Activated naive CD8-positive, alpha-beta T cell (primary cell): ENCODE measurements around the gene ARHGEF7.

Source experiments
- H3K27ac Mint-ChIP-seq: one replicate; pipeline ENCODE4 v1.8.0; 2021; ENCODE audit warnings: mixed read lengths
- H3K27me3 Mint-ChIP-seq: one replicate; pipeline ENCODE4 v1.8.0; 2021; ENCODE audit warnings: mixed read lengths
- H3K36me3 Mint-ChIP-seq: one replicate; pipeline ENCODE4 v1.8.0; 2021; ENCODE audit warnings: mixed read lengths
- H3K4me1 Mint-ChIP-seq: one replicate; pipeline ENCODE4 v1.8.0; 2021; ENCODE audit warnings: low read depth, mixed read lengths
- H3K4me3 Mint-ChIP-seq: one replicate; pipeline ENCODE4 v1.8.0; 2021; ENCODE audit warnings: mild to moderate bottlenecking, mixed read lengths
- H3K9me3 Mint-ChIP-seq: one replicate; pipeline ENCODE4 v1.8.0; 2021; ENCODE audit warnings: low read depth, mixed read lengths

The ARHGEF7 gene

GRCh38 chr13:111280226-111280625 is 165.1 kb downstream of the ARHGEF7 start:
- Mint-ChIP-seq H3K27ac (no peak overlapping the region), H3K36me3 (peaks cover 11% of the 10 kb centered on the region), H3K4me1 (peaks cover 3% of the 10 kb centered on the region), H3K27me3 (no peaks in the 10 kb centered on the region), H3K4me3 (no peak overlapping the region), H3K9me3 (no peaks in the 10 kb centered on the region)

GRCh38 chr13:111280681-111281585 is 165.8 kb downstream of the ARHGEF7 start:
- Mint-ChIP-seq H3K27ac (no peak overlapping the region), H3K36me3 (peaks cover 11% of the 10 kb centered on the region), H3K4me1 (peaks cover 2% of the 10 kb centered on the region)

GRCh38 chr13:111281751-111282311 is 166.7 kb downstream of the ARHGEF7 start:
- no peak overlapping the region for H3K4me3 Mint-ChIP-seq
- H3K27ac Mint-ChIP-seq: no peak overlapping the region
- no peaks in the 10 kb centered on the region for H3K4me1 Mint-ChIP-seq
- H3K27me3 Mint-ChIP-seq: no peaks in the 10 kb centered on the region
- H3K36me3 Mint-ChIP-seq: peaks cover 11% of the 10 kb centered on the region
- H3K9me3 Mint-ChIP-seq: no peaks in the 10 kb centered on the region

More at GRCh38 chr13:111280681-111281585, 165.8 kb downstream of the ARHGEF7 start:
- no peak overlapping the region for H3K4me3 Mint-ChIP-seq
- H3K27me3 Mint-ChIP-seq: no peaks in the 10 kb centered on the region
- no peaks in the 10 kb centered on the region for H3K9me3 Mint-ChIP-seq

GRCh38 chr13:111282425-111282824 is 167.3 kb downstream of the ARHGEF7 start:
- no peaks in the 10 kb centered on the region for H3K4me1 Mint-ChIP-seq
- H3K36me3 Mint-ChIP-seq: peaks cover 14% of the 10 kb centered on the region
- H3K27me3 Mint-ChIP-seq: no peaks in the 10 kb centered on the region
- no peaks in the 10 kb centered on the region for H3K9me3 Mint-ChIP-seq
- H3K27ac Mint-ChIP-seq: no peak overlapping the region
- no peak overlapping the region for H3K4me3 Mint-ChIP-seq

GRCh38 chr13:111282997-111283396 is 167.9 kb downstream of the ARHGEF7 start:
- no peaks in the 10 kb centered on the region for H3K4me1 Mint-ChIP-seq
- no peaks in the 10 kb centered on the region for H3K27me3 Mint-ChIP-seq
- no peak overlapping the region for H3K27ac Mint-ChIP-seq
- H3K9me3 Mint-ChIP-seq: no peaks in the 10 kb centered on the region
- no peak overlapping the region for H3K4me3 Mint-ChIP-seq
- H3K36me3 Mint-ChIP-seq: peaks cover 14% of the 10 kb centered on the region

GRCh38 chr13:111283457-111283856 is 168.3 kb downstream of the ARHGEF7 start:
- H3K27me3 Mint-ChIP-seq: no peaks in the 10 kb centered on the region
- no peak overlapping the region for H3K27ac Mint-ChIP-seq
- peaks cover 14% of the 10 kb centered on the region for H3K36me3 Mint-ChIP-seq
- H3K4me1 Mint-ChIP-seq: no peaks in the 10 kb centered on the region
- H3K9me3 Mint-ChIP-seq: no peaks in the 10 kb centered on the region
- no peak overlapping the region for H3K4me3 Mint-ChIP-seq

- Mint-ChIP-seq H3K27ac (peak overlapping the region; percentile 47), H3K4me3 (no peak overlapping the region), H3K4me1 (no peaks in the 10 kb centered on the region), H3K9me3 (no peaks in the 10 kb centered on the region), H3K27me3 (no peaks in the 10 kb centered on the region), H3K36me3 (peaks cover 12% of the 10 kb centered on the region)
These were observed 168.9 kb downstream of the ARHGEF7 start for GRCh38 chr13:111283991-111284390.

GRCh38 chr13:111284565-111284964 is 169.5 kb downstream of the ARHGEF7 start:
- Mint-ChIP-seq H3K4me1 (no peaks in the 10 kb centered on the region), H3K4me3 (no peak overlapping the region), H3K27me3 (no peaks in the 10 kb centered on the region), H3K9me3 (no peaks in the 10 kb centered on the region), H3K36me3 (peaks cover 16% of the 10 kb centered on the region), H3K27ac (no peak overlapping the region)

GRCh38 chr13:111286162-111286561 is 171.1 kb downstream of the ARHGEF7 start:
- Mint-ChIP-seq H3K27me3 (no peaks in the 10 kb centered on the region), H3K4me3 (no peak overlapping the region)

GRCh38 chr13:111286749-111287148 is 171.6 kb downstream of the ARHGEF7 start:
- no peaks in the 10 kb centered on the region for H3K27me3 Mint-ChIP-seq
- no peaks in the 10 kb centered on the region for H3K9me3 Mint-ChIP-seq
- no peaks in the 10 kb centered on the region for H3K4me1 Mint-ChIP-seq
- no peak overlapping the region for H3K27ac Mint-ChIP-seq
- H3K36me3 Mint-ChIP-seq: peaks cover 16% of the 10 kb centered on the region
- no peak overlapping the region for H3K4me3 Mint-ChIP-seq

More at GRCh38 chr13:111286162-111286561, 171.1 kb downstream of the ARHGEF7 start:
- Mint-ChIP-seq H3K9me3 (no peaks in the 10 kb centered on the region), H3K27ac (peak overlapping the region; percentile 16), H3K36me3 (peaks cover 18% of the 10 kb centered on the region), H3K4me1 (no peaks in the 10 kb centered on the region)

- no peaks in the 10 kb centered on the region for H3K27me3 Mint-ChIP-seq
- H3K36me3 Mint-ChIP-seq: peaks cover 16% of the 10 kb centered on the region
- H3K4me3 Mint-ChIP-seq: no peak overlapping the region
- H3K4me1 Mint-ChIP-seq: no peaks in the 10 kb centered on the region
- no peaks in the 10 kb centered on the region for H3K9me3 Mint-ChIP-seq
- no peak overlapping the region for H3K27ac Mint-ChIP-seq
These were observed 172.1 kb downstream of the ARHGEF7 start for GRCh38 chr13:111287201-111287600.

- H3K36me3 Mint-ChIP-seq: peaks cover 16% of the 10 kb centered on the region
These were observed 173.2 kb downstream of the ARHGEF7 start for GRCh38 chr13:111288276-111288675.

GRCh38 chr13:111289251-111289650 is 174.1 kb downstream of the ARHGEF7 start:
- H3K4me1 Mint-ChIP-seq: no peaks in the 10 kb centered on the region

More at GRCh38 chr13:111288276-111288675, 173.2 kb downstream of the ARHGEF7 start:
- no peak overlapping the region for H3K27ac Mint-ChIP-seq
- H3K27me3 Mint-ChIP-seq: no peaks in the 10 kb centered on the region
- H3K4me3 Mint-ChIP-seq: no peak overlapping the region
- H3K4me1 Mint-ChIP-seq: no peaks in the 10 kb centered on the region
- H3K9me3 Mint-ChIP-seq: no peaks in the 10 kb centered on the region

GRCh38 chr13:111291908-111292307 is 176.8 kb downstream of the ARHGEF7 start:
- H3K36me3 Mint-ChIP-seq: peaks cover 12% of the 10 kb centered on the region
- H3K4me1 Mint-ChIP-seq: peaks cover 5% of the 10 kb centered on the region
- H3K9me3 Mint-ChIP-seq: no peaks in the 10 kb centered on the region
- no peak overlapping the region for H3K4me3 Mint-ChIP-seq
- no peak overlapping the region for H3K27ac Mint-ChIP-seq
- no peaks in the 10 kb centered on the region for H3K27me3 Mint-ChIP-seq

More at GRCh38 chr13:111289251-111289650, 174.1 kb downstream of the ARHGEF7 start:
- Mint-ChIP-seq H3K27me3 (no peaks in the 10 kb centered on the region), H3K4me3 (no peak overlapping the region), H3K9me3 (no peaks in the 10 kb centered on the region), H3K36me3 (peaks cover 11% of the 10 kb centered on the region), H3K27ac (no peak overlapping the region)

GRCh38 chr13:111292710-111293485 is 177.8 kb downstream of the ARHGEF7 start:
- no peak overlapping the region for H3K4me3 Mint-ChIP-seq
- H3K36me3 Mint-ChIP-seq: peaks cover 9% of the 10 kb centered on the region
- peaks cover 5% of the 10 kb centered on the region for H3K4me1 Mint-ChIP-seq
- no peaks in the 10 kb centered on the region for H3K9me3 Mint-ChIP-seq
- H3K27ac Mint-ChIP-seq: no peak overlapping the region
- no peaks in the 10 kb centered on the region for H3K27me3 Mint-ChIP-seq
